Measurements from ENCODE around the gene NR4A2. TPM values are rescaled to one million over a fixed set of nuclear protein-coding genes. Genes with fewer than 3 reads are reported as not detected.

The NR4A2 gene
- total RNA-seq, 1 experiment from 2014 or later: 17.9 TPM

DNA sequence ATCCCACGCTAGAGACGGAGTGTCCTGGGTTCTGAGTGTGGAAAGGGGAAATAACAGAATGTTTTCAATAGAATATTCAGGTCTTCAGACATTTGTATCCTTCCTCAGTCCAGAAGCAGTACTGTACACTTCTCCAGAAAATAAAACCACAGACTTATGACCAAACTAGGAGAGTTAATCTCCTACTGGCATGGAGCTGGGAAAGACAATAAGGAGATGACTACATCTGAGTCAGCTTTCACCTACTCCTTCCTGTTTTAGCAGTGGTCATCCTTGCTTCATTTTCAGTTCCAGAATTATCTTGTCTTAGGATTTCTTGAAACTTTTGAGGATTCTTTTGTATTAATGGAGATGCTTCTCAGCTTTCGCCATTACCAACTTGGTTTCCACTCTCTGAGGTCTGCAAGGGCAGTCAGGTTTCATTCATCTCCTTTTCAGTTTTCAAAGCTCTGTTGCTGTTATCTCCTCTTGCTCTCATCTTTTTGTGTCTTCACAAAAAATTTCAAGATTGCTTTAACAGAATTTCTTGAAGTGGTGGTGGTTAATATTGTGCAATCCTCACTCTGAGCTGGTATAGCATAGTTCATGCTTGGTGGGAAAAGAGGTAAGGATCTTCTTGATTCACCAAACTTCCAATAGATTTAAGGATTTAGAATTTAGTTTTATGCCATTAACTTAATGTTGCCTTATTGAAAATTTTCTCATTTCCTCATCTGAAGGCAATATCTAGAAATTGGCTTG, 23.7 kb upstream of the NR4A2 start:
- Histone ChIP-seq H3K9ac (ENCODE audit: low read length) (no peak overlapping the region), H3K79me2 (ENCODE audit: insufficient read depth, low read length) (no peaks in the 10 kb centered on the region), H3K36me3 (ENCODE audit: control insufficient read depth in 1 of 2, insufficient read depth in 2 of 2, low read length in 2 of 2) (no peaks in the 10 kb centered on the region), H4K20me1 (ENCODE audit: insufficient read depth) (no peaks in the 10 kb centered on the region), H3K4me1 (ENCODE audit: control insufficient read depth in 1 of 2, insufficient read depth in 2 of 2, low read length in 2 of 2) (peaks cover 0 to 8% of the 10 kb centered on the region in 2 experiments; a peak in 1 of 4 replicates), H3K27ac (ENCODE audit: low read depth, low read length) (no peak overlapping the region), H3K4me2 (ENCODE audit: low read length) (0 out of 2 replicates have a peak overlapping the region, but pooled peaks have one; percentile 0), H2AFZ (ENCODE audit: low read depth, low read length, poor library complexity, severe bottlenecking) (no peak overlapping the region), H3K9me3 (ENCODE audit: control insufficient read depth in 1 of 2, insufficient read depth in 1 of 2, low read depth in 1 of 2, low read length in 2 of 2) (no peaks in the 10 kb centered on the region), H3K9me2 (ENCODE audit: insufficient read depth) (no peaks in the 10 kb centered on the region), H3K4me3 (replicated peaks in 1 of 2; ENCODE audit: low read depth in 1 of 2, low read length in 2 of 2) (no peak overlapping the region), H3K27me3 (ENCODE audit: insufficient read depth, low read length) (no peaks in the 10 kb centered on the region)
- ATAC-seq: no peak
- BruUV-seq (replicated peaks): no TSS peak
- intact Hi-C loops (cut with micrococcal nuclease): no loop called here
- TF ChIP-seq SRF (IDR thresholded peaks at IDR 0.05; ENCODE audit: low read depth) (0 out of 2 replicates have a peak, but pooled peaks have one; percentile 29), ZNF274 (IDR thresholded peaks at IDR 0.05; ENCODE audit: low read depth, low read length) (no peak), CEBPB (IDR thresholded peaks at IDR 0.05; ENCODE audit: low read depth) (no peak)
- no peak for DNase-seq (ENCODE audit: low read depth, low spot score)
- CTCF ChIA-PET: no interaction called here
- RAD21 ChIA-PET (ENCODE audit: low non-redundant PET in 1 of 2, low total read pairs in 2 of 2, uncharacterized antibody in 2 of 2, unreplicated experiment in 2 of 2): no interaction called here
- POLR2A ChIA-PET: interaction anchor here (1.6 kb wide), 1 partner anchor 14 kb away, joined by 3 read pairs; no protein-coding TSS in a partner anchor

GRCh38 chr2:156352911-156353310, 20.4 kb upstream of the NR4A2 start:
- ChIA-PET RAD21 (ENCODE audit: low non-redundant PET in 1 of 2, low total read pairs in 2 of 2, uncharacterized antibody in 2 of 2, unreplicated experiment in 2 of 2) (no interaction called here), CTCF (no interaction called here), POLR2A (no interaction called here)
- Histone ChIP-seq H3K36me3 (ENCODE audit: control insufficient read depth in 1 of 2, insufficient read depth in 2 of 2, low read length in 2 of 2) (no peaks in the 10 kb centered on the region), H3K79me2 (ENCODE audit: insufficient read depth, low read length) (no peaks in the 10 kb centered on the region), H3K27me3 (ENCODE audit: insufficient read depth, low read length) (no peaks in the 10 kb centered on the region), H3K4me3 (replicated peaks in 1 of 2; ENCODE audit: low read depth in 1 of 2, low read length in 2 of 2) (no peak overlapping the region), H3K9me2 (ENCODE audit: insufficient read depth) (no peaks in the 10 kb centered on the region), H3K4me2 (ENCODE audit: low read length) (no peak overlapping the region), H3K4me1 (ENCODE audit: control insufficient read depth in 1 of 2, insufficient read depth in 2 of 2, low read length in 2 of 2) (peaks cover 0 to 8% of the 10 kb centered on the region in 2 experiments; a peak in 1 of 4 replicates), H3K27ac (ENCODE audit: low read depth, low read length) (no peak overlapping the region), H4K20me1 (ENCODE audit: insufficient read depth) (no peaks in the 10 kb centered on the region), H3K9ac (ENCODE audit: low read length) (no peak overlapping the region), H3K9me3 (ENCODE audit: control insufficient read depth in 1 of 2, insufficient read depth in 1 of 2, low read depth in 1 of 2, low read length in 2 of 2) (no peaks in the 10 kb centered on the region), H2AFZ (ENCODE audit: low read depth, low read length, poor library complexity, severe bottlenecking) (no peak overlapping the region)
- ATAC-seq: no peak
- DNase-seq (ENCODE audit: low read depth, low spot score): no peak
- no peak for TF ChIP-seq ZBTB33 (IDR thresholded peaks at IDR 0.05; ENCODE audit: extremely low read depth, insufficient replicate concordance, low read length)
- TF ChIP-seq SIN3A (IDR thresholded peaks at IDR 0.05; ENCODE audit: low read depth): no peak
- no peak for TF ChIP-seq REST (IDR thresholded peaks at IDR 0.05; ENCODE audit: low read depth)
- no peak for TF ChIP-seq FOSL1 (IDR thresholded peaks at IDR 0.05; ENCODE audit: low read depth)
- no TSS peak for BruUV-seq (replicated peaks)
- intact Hi-C loops (cut with micrococcal nuclease): no loop called here
